CD4-positive, alpha-beta T cell treated with Interferon alpha-2 for 1 hour (primary cell): ENCODE results near the gene MICAL3.
A peak's percentile ranks its signal among the peaks of the same experiment; 100 is the strongest.
"Not testable (repeated sequence)": the region's sequence is repeated elsewhere in the genome, so short reads cannot be mapped to it uniquely, and the experiment has no call there.

Experiments used
- DNase-seq, 2 donors: peaks; one replicate each; pipeline ENCODE4 v3.0.0-alpha.2; 2020 to 2022

MICAL3 gene

GRCh38 chr22:17878941-17879340 is 145.4 kb downstream of the MICAL3 start:
- no peak for DNase-seq

DNA sequence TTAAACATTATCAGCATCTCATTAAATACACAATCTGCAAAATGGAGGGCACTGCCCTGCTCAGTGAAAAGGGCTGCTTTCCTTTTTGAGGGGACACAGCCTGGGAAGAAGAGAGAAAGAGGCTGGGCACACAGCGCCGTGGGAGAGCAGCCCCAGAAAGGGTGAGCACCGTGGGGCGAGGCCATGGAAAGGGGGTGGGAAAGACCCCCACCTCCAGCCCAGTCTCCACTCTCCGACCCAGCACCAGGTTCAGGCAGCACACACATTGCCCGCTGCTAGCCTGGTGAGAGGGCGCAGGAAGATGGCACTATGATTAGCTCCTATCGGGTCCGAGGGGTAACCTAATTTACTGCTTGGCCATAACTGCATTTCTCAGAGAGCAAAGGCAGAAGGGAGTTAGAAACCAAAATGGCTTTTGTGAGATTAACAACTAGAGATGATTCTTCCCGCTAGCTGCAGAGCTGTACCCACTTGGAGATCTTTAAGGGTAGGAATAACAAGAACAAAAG is 146.1 kb downstream of the MICAL3 start:
- DNase-seq = no peak

GRCh38 chr22:17876878-17877855 is 147.2 kb downstream of the MICAL3 start:
- not testable (repeated sequence) for DNase-seq

DNA sequence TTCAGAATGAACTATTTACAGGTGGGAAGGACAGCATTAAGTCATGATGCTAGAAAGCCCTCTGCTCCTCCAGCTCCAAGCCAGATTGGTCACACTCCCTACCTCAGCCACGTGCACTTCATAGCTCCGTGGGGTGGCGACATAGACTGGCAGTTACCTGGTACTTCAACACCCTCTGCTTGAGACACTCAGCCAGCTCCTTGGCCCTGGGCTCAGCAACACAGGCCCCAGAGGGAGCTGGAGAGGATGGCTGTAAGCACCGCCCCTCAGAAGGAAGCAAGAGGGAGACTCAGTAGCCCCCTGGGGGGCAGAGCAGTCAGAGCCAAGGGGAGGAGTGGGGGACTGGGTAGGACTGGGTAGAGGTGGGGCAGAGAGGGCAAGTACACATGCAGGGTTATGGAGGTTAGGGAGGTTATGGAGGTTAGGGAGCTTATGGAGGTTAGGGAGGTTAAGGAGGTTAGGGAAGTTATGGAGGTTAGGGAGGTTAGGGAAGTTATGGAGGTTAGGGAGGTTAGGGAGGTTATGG is 148.0 kb downstream of the MICAL3 start:
- DNase-seq = no peak

DNA sequence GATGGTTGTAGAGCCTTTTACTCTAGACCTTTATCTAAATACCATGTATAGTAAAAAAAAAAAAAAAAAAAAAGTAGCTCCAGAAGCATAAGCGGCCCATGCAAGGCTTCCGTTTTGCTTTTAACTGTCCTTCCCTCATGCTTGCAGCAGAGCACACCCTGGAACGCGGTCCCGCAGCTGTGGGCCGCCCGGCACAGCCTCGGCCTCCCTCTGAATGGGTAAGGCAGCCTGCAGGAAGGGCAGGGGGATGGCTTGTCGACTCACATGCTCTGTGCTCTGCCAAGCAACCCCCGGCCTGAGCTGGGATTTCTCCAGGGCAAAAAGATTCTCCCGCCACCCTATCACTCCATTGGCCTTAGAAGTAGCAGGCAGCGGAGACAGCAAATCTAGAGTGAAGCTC is 148.7 kb downstream of the MICAL3 start:
- no peak for DNase-seq

DNA sequence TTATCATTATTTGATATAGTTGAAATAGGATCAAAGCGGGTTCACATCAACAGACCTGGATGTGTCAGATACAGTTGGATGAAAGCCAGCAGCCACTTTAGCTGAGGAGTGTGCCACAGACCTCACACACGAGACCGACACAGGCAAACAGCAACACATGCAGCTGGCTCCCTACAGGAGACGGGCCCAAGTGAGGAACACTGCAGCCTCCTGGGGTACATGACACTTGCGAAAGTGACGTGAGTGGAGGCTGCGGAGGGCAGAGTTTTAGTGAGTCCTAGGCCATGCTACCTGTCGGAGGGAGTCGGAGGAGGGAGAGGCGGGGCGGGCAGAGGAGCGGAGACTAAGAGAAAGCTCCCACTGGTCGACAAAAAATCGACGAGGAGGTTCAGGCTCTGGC is 149.2 kb downstream of the MICAL3 start:
- DNase-seq = no peak

- no peak for DNase-seq
These were observed 150.0 kb downstream of the MICAL3 start for GRCh38 chr22:17874231-17874905.

- no peak for DNase-seq
These were observed 150.6 kb downstream of the MICAL3 start for GRCh38 chr22:17873804-17874203.

DNA sequence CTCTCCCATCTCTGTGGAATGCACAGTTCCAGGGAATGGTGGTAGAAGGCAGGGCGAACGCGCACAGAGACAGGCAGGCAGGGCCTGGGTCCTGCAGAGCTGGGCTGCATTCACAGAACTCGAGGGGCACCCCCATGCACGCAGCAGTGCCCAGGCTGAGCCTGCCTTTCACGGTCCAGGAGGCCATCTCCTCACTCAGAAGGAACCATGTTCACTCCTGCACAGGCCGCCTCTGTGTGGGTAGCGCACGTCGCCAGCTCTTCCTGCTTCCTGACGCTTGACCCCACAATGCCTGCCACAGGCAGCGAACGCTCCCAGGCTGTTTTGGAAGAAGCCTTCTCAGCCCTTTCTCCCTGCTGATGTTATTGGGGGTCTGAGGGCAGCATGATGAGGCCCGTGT is 151.2 kb downstream of the MICAL3 start:
- no peak for DNase-seq

GRCh38 chr22:17872471-17872870 is 151.9 kb downstream of the MICAL3 start:
- no peak for DNase-seq

- no peak for DNase-seq
These were observed 152.5 kb downstream of the MICAL3 start for GRCh38 chr22:17871726-17872458.

DNA sequence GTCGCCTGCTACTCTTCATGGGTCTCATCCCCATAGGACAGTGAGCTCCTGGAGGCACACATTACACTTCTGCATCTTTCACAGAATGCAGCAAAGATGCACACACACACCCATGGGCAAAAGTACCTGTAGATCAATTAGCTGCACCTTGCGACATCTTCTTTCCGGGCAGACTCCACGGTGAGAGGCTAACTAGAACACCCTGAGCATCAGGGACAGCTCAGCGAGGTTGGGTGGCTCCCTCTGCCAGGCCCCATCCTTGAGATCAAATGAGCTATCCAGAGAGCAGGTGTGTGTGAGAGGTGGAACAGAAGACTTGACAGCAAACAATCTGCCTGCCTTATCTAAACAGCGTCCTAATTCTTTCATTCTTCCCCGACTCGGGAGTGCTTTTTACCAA is 154.0 kb downstream of the MICAL3 start:
- DNase-seq = no peak

GRCh38 chr22:17869285-17870096 is 154.9 kb downstream of the MICAL3 start:
- DNase-seq = no peak

DNA sequence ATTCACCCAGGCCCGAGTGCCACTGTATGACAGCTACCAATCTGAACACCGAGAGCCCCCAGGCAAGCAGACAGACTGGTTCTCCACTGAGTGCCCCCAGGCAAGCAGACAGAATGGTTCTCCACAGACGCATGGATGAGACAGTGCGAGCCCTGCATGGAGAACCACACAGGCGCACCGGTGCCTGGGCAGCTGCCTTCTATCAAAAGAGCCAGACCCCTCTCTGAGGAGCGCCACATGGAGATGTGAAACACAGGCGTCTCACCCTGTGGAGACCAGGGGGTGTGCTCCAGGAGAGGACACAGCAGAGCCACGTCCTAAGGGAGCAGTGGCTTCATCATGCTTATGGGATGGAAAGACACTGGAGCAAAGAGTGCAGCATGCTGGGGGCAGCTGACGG is 155.6 kb downstream of the MICAL3 start:
- no peak for DNase-seq

DNA sequence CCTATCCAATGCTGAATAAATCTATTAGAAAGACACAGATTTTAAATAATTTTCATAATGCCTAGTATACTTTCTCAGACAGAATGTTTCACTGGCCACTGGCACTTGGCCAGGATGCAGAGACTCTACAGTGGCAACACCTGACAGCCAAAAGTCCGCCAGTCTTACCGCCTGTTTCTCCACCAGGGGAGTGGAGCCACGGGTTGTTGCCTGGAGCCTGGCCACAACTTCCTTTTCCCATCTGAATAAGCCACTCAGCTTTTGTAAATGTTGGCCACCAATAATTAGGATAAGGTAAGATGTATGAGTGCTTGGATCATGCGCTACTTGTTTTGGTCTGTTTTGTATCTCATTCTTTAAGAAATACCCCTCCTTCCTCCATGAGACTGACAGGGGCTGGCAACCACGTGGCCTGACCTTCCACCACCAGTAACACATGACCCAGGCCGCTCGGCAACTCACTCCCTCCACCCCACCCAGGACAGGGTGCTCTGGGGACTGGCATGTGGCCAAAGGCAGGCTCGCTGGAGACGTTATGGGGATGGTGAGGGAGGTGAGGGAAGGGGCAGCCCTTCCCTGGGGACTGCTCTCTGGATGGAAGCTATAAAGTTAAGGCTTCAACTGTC is 157.1 kb downstream of the MICAL3 start:
- peak in 1 of 2 donors; percentile 4 for DNase-seq

DNA sequence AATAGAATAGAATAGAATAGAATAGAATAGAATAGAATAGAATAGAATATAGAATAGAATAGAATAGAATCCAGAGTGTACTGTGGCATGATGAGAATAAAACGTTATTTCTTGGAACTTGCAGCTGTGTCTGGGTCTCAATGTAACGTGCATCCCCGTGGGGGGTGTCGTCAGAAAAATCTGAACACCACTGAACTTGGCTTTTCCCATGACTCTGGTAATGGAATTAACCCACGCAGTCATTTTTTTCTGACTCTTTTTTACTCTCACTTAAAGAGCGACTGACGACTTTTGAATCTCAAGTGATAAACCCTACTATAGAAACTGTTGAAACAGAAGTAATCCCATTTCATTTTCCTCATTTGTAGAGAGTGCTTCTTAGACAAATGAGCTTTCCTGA is 157.7 kb downstream of the MICAL3 start:
- no peak for DNase-seq

DNA sequence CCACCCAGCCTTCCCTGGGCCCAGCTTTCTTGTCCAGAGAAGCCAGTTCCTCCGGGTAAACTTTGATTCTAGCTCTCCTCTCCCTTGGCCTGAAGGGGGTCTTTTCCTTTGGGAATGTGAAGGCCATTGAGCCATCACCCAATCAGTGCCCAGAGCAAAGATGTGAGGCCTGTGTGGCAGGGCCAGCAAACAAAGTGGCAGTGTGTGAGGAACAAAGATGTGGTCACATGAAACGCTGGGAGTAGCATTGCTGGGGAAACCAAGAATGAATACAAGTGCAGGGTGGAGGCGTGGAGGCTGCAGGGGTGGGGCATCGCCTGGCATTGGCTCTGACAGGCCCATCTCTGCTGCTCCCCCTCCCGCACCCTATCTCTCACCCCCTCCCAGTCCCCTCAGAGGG is 158.2 kb downstream of the MICAL3 start:
- no peak for DNase-seq

- DNase-seq = no peak
These were observed 158.9 kb downstream of the MICAL3 start for GRCh38 chr22:17865183-17866055.

- DNase-seq = no peak
These were observed 159.8 kb downstream of the MICAL3 start for GRCh38 chr22:17864398-17865182.
